Measurements from ENCODE around the gene POLR3GL. TPM values are rescaled to one million over a fixed set of nuclear protein-coding genes. Genes with fewer than 3 reads are reported as not detected.
A peak's percentile ranks its signal among the peaks of the same experiment; 100 is the strongest.

POLR3GL gene
- total RNA-seq, 2 experiments from 2014 or later, result 27.3 to 29.2 TPM

DNA sequence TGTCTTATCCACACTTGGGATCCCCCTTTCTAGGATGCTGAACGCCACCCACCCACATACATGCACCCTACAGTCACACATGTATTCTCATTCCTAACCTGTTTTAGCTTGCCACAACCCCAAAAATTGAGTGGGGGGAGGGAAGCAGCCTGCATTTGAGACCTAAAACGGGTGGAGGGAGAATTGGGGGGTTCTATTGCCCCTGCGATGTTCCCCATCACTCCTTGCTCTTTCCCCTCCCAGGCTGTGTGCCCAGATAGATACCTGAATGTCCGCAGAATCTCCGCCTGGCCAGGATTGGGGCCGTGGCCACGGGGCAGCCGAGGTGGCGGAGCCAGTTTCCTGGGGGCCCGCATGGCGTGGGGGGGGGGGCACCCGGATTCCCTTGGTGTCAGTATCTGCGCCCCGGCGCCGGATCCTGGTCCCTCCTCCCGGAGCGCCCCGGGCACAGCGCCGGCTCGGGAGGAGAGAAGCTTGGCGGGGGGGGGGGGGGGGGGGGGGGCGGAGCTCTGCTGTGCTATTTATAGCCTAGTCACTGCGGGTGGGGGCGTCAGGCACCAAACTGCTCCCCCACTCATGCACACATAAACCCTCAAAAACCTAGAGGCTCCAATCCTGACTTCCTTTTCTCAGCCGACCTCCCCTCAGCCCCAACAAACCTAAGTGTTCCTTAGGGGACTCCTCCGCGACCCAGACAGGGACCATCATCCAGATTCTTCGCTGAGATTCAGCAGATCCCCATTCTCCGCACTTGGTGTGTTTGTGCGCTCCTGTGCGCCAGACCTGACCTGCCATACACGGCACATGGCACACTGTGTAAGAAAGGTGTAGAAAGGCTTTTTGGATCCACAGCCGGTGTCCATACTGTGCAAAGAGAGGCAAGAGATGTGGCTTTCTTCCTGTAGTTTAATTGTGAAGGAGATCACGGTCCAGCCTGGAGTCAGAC, 2.1 kb upstream of the POLR3GL start:
- peak overlapping the region; percentile 89 for H3K27ac Mint-ChIP-seq
- peaks cover 2% of the 10 kb centered on the region for H3K9me3 Mint-ChIP-seq
- H3K27me3 Mint-ChIP-seq, result peaks cover 4% of the 10 kb centered on the region
- peak overlapping the region; percentile 95 for H3K4me3 Mint-ChIP-seq
- ChIA-PET CTCF (interaction anchor here (1.1 to 3.9 kb wide), 6 partner anchors 16 to 117 kb away, joined by 3 to 43 read pairs (median 9); partner anchors contain the start of genes NUDT17 and RBM8A), POLR2A (no interaction called here)
- DNase-seq, result peak; percentile 20
- peaks cover 3% of the 10 kb centered on the region for H3K36me3 Mint-ChIP-seq (ENCODE audit: low read depth)
- peaks cover 63% of the 10 kb centered on the region for H3K4me1 Mint-ChIP-seq

DNA sequence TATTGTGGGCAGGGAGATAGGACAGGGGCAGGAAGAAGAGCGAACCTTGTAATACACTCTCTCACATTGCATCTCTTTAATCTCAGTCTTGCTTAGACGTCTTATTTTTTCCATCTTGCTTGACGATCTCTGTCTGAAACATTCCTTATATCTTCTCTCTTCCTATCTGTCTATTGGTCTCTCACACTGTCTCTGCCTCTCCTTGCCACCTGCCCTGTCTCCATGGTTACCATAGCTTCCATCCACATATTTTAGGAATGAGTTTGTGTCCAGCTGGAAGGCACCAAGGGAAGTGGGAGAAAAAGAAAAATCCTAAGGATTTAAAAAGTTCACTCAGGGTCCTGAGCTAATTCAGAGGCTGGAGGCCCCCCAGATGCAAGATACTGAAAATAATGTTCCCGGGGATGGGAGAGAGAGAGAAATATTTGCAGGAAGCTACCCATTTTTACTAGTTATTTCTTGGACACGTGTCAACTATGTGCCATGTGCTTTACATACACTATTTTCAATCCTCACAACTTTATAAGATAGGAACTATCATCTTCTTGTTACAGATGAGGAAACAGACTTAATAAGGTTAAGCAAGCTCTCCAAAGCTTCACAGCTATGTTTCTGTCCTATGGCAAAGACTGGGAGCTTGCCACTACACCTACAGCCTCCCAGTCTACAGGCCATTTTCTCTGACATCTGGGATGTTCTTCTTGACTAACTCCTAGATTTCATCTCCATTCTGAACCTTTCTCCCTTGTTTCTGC, 1.0 kb upstream of the POLR3GL start:
- H3K4me1 Mint-ChIP-seq, result peaks cover 62% of the 10 kb centered on the region
- peaks cover 7% of the 10 kb centered on the region for H3K9me3 Mint-ChIP-seq
- ChIA-PET POLR2A (interaction anchor here (1.0 to 1.4 kb wide), 3 partner anchors 29 to 88 kb away, joined by 3 to 6 read pairs (median 5); partner anchors contain the start of gene RBM8A), CTCF (interaction anchor here (0.7 to 3.9 kb wide), 10 partner anchors 9 to 118 kb away, joined by 3 to 43 read pairs (median 5); partner anchors contain the start of genes NUDT17 and RBM8A)
- peaks cover 4% of the 10 kb centered on the region for H3K27me3 Mint-ChIP-seq
- H3K4me3 Mint-ChIP-seq, result peak overlapping the region; percentile 95
- H3K27ac Mint-ChIP-seq, result peak overlapping the region; percentile 89
- no peak for DNase-seq
- peaks cover 11% of the 10 kb centered on the region for H3K36me3 Mint-ChIP-seq (ENCODE audit: low read depth)

DNA sequence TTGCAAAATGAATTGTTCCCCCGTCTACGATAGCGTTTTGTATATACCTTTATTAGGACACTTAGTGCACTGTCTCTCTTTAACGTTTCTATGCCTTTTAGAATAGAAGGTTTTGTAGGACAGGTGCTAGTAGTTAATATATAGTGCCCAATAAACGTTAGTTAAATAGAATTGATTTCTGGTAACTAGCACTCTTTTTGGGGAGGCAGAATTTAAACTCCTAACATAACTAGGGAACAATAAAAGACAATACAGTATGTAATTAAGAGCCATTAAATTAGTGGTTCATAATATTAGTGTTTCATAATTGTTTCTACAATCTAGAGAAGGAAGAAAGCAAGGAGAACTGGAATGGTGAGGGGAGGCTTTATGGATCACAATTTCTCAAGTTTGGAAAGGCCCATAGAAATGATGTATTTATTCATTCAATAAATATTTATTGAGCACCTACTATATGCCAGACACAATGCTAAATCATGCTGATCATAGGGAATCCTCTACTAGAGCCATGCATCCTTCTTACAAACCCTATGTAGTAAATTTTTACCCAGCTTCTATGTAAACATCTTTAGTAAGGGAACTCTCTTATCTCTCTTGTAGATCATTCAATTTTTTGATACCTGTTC, 742 bp downstream of the POLR3GL start:
- Mint-ChIP-seq H3K9me3 (peaks cover 7% of the 10 kb centered on the region), H3K36me3 (ENCODE audit: low read depth) (peaks cover 13% of the 10 kb centered on the region), H3K27ac (peak overlapping the region; percentile 89), H3K4me3 (peak overlapping the region; percentile 95), H3K4me1 (peaks cover 46% of the 10 kb centered on the region), H3K27me3 (no peaks in the 10 kb centered on the region)
- POLR2A ChIA-PET, result interaction anchor here (0.6 to 1.4 kb wide), 5 partner anchors 8 to 87 kb away, joined by 3 to 6 read pairs (median 4); partner anchors contain the start of gene RBM8A
- CTCF ChIA-PET, result interaction anchor here (0.8 to 3.9 kb wide), 10 partner anchors 8 to 120 kb away, joined by 3 to 43 read pairs (median 6); partner anchors contain the start of genes NUDT17 and RBM8A
- no peak for DNase-seq

DNA sequence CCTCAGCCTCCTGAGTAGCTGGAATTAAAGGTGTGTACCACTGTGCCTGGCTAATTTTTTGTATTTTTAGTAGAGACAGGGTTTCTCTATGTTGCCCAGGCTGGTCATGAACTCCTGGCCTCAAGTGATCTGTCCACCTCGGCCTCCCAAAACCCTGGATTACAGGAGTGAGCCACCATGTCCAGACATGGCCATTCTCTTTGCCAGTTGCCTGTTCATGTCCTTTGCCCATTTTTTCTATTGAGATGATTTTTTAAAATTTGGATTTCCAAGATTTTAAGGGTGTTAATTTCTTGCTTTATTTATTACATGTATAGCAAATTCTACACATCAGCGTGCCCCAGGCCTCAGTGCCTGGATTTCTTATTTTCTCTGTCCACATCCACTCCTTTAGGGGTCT, 2.8 kb downstream of the POLR3GL start:
- ChIA-PET CTCF (interaction anchor here (0.6 to 4.3 kb wide), 5 partner anchors 9 to 110 kb away, joined by 3 to 22 read pairs (median 5); partner anchors contain the start of gene LIX1L), POLR2A (no interaction called here)
- DNase-seq, result no peak
- H3K36me3 Mint-ChIP-seq (ENCODE audit: low read depth), result peaks cover 13% of the 10 kb centered on the region
- H3K27ac Mint-ChIP-seq, result no peak overlapping the region
- no peak overlapping the region for H3K4me3 Mint-ChIP-seq
- peaks cover 33% of the 10 kb centered on the region for H3K4me1 Mint-ChIP-seq
- H3K9me3 Mint-ChIP-seq, result peaks cover 7% of the 10 kb centered on the region
- H3K27me3 Mint-ChIP-seq, result no peaks in the 10 kb centered on the region

DNA sequence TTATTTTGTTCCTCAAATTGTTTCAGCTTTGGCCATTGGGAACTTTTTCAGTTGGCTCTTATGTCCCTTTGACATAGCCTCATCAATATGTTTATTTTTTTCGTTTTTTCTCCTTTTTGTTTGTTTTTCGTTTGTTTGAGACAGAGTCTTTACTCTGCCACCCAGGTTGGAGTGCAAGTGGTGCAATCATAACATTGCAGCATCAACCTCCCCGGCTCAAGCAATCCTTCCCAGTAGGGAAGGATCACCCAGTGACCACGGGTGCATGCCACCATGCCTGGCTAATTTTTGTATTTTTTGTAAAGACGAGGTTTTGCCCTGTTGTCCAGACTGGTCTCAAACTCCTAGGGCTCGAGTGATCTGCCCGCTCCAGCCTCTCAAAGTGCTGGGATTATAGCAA, 8.1 kb downstream of the POLR3GL start:
- Mint-ChIP-seq H3K9me3 (peaks cover 3% of the 10 kb centered on the region), H3K27ac (no peak overlapping the region), H3K4me3 (no peak overlapping the region), H3K36me3 (ENCODE audit: low read depth) (peaks cover 8% of the 10 kb centered on the region), H3K4me1 (peaks cover 15% of the 10 kb centered on the region), H3K27me3 (no peaks in the 10 kb centered on the region)
- ChIA-PET CTCF (interaction anchor here (0.6 to 1.6 kb wide), 3 partner anchors 8 to 142 kb away, joined by 5 to 6 read pairs (median 5); partner anchors contain the start of genes ANKRD34A and POLR3GL), POLR2A (no interaction called here)
- no peak for DNase-seq

DNA sequence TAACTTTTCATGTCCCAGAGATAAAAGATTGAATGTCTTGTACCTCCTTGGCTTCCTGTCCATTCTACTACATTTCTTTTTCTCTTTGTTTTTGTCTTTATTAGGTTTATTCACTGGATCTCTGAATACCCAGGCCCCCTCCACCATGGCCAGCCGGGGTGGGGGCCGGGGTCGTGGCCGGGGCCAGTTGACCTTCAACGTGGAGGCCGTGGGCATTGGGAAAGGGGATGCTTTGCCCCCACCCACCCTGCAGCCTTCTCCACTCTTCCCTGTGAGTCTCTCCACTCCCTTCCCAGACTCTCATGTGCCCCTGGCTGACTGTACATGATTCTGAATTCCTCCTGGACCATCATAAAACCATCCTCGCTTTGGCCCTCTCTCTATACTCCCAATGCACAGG, 10.2 kb downstream of the POLR3GL start:
- no peak for DNase-seq
- H3K36me3 Mint-ChIP-seq (ENCODE audit: low read depth), result peaks cover 1% of the 10 kb centered on the region
- H3K27me3 Mint-ChIP-seq, result no peaks in the 10 kb centered on the region
- peaks cover 12% of the 10 kb centered on the region for H3K4me1 Mint-ChIP-seq
- no peak overlapping the region for H3K4me3 Mint-ChIP-seq
- POLR2A ChIA-PET, result no interaction called here
- H3K27ac Mint-ChIP-seq, result no peak overlapping the region
- CTCF ChIA-PET, result interaction anchor here (8.7 kb wide), 1 partner anchor 17 kb away, joined by 154 read pairs; the partner anchor contains the start of gene TXNIP
- H3K9me3 Mint-ChIP-seq, result no peaks in the 10 kb centered on the region

DNA sequence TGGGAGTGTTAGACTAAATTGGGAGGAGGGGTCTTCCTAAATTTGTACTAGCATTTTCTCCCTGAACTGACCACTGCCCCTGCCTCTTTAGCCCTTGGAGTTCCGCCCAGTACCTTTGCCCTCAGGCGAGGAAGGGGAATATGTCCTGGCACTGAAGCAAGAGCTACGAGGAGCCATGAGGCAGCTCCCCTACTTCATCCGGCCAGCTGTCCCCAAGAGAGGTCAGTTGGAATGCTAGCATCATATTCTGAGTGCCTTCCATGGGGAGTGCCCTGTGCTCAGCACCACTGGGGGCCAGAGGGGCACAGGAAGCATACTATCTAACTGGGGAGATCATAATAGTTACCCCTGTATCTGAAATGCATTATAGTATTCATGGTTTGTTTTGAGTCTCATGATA, 10.7 kb downstream of the POLR3GL start:
- Mint-ChIP-seq H3K27me3 (no peaks in the 10 kb centered on the region), H3K4me3 (no peak overlapping the region), H3K27ac (no peak overlapping the region), H3K36me3 (ENCODE audit: low read depth) (no peaks in the 10 kb centered on the region), H3K4me1 (peaks cover 11% of the 10 kb centered on the region), H3K9me3 (no peaks in the 10 kb centered on the region)
- CTCF ChIA-PET, result interaction anchor here (7.5 to 8.7 kb wide), 2 partner anchors 17 to 31 kb away, joined by 154 to 190 read pairs; partner anchors contain the start of gene TXNIP
- POLR2A ChIA-PET, result no interaction called here
- no peak for DNase-seq

DNA sequence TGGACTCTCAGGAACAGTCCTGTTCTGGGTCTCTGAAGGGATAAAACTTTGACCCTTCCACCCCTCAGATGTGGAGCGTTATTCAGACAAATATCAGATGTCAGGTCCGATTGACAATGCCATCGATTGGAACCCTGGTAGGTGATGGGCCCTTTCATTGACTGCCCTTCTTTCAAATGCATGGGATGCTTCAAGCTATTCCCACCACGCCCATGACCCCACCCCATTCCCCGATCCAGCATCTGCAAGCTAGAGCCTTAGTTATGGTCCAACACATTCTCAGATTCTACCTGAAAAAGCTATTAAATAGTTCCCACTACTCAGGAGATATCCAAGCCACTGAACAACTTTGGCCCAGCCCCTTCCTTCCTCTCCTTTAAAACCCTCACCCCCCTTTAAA, 12.5 kb downstream of the POLR3GL start:
- H3K36me3 Mint-ChIP-seq (ENCODE audit: low read depth), result peaks cover 3% of the 10 kb centered on the region
- peaks cover 18% of the 10 kb centered on the region for H3K4me1 Mint-ChIP-seq
- H3K27ac Mint-ChIP-seq, result no peak overlapping the region
- no peak overlapping the region for H3K4me3 Mint-ChIP-seq
- CTCF ChIA-PET, result interaction anchor here (0.6 to 8.7 kb wide), 25 partner anchors 9 to 132 kb away, joined by 3 to 190 read pairs (median 5); partner anchors contain the start of genes ANKRD34A, LIX1L, NUDT17 and PIAS3
- no peak for DNase-seq
- peaks cover 1% of the 10 kb centered on the region for H3K9me3 Mint-ChIP-seq
- POLR2A ChIA-PET, result interaction anchor here (0.6 kb wide), 1 partner anchor 52 kb away, joined by 8 read pairs; no protein-coding TSS in a partner anchor
- no peaks in the 10 kb centered on the region for H3K27me3 Mint-ChIP-seq

DNA sequence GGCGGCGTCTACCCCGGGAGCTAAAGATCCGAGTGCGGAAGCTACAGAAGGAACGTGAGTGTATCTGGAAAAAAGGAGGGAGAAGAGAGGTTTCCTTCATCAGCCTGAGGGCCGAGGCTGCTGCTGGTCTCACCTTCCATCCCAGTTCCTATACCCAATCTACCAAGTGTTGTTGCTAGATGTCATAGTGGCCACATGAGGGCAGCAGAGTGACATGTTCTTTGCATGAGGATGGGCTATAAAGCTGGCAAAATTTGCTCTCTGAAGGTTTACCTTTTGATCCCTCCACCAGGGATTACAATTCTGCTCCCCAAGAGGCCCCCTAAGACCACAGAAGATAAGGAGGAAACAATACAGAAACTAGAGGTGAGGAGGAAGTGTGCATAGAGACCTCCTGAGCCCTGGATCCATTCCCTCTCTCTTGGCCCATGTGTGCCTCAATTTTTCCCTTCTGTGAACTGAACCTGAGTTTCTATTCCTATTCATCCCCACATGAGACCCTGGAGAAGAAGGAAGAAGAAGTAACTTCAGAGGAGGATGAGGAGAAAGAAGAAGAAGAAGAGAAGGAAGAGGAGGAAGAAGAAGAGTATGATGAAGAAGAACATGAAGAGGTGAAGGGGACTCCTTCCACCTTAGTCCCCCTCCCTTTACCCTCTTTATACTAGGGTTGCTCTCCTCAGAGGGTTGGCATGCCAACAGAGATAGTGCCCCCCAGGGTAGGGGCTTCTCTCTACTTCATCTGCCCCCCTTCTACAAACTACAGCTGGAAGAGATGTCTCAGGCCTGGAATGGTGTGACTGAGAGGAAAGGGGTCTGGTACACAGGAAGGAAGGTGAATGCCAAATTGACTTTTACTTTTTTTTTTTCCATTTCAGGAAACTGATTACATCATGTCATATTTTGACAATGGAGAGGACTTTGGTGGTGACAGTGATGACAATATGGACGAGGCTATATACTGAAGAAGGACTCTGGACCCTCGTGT, 13.3 kb downstream of the POLR3GL start:
- ChIA-PET POLR2A (interaction anchor here (2.7 kb wide), 1 partner anchor 17 kb away, joined by 16 read pairs; no protein-coding TSS in a partner anchor), CTCF (interaction anchor here (0.9 to 8.7 kb wide), 25 partner anchors 9 to 132 kb away, joined by 3 to 190 read pairs (median 5); partner anchors contain the start of genes ANKRD34A, LIX1L, NUDT17 and PIAS3)
- H3K9me3 Mint-ChIP-seq, result peaks cover 2% of the 10 kb centered on the region
- peaks cover 3% of the 10 kb centered on the region for H3K36me3 Mint-ChIP-seq (ENCODE audit: low read depth)
- peaks cover 26% of the 10 kb centered on the region for H3K4me1 Mint-ChIP-seq
- DNase-seq, result peak; percentile 85
- no peaks in the 10 kb centered on the region for H3K27me3 Mint-ChIP-seq
- H3K4me3 Mint-ChIP-seq, result no peak overlapping the region
- no peak overlapping the region for H3K27ac Mint-ChIP-seq

DNA sequence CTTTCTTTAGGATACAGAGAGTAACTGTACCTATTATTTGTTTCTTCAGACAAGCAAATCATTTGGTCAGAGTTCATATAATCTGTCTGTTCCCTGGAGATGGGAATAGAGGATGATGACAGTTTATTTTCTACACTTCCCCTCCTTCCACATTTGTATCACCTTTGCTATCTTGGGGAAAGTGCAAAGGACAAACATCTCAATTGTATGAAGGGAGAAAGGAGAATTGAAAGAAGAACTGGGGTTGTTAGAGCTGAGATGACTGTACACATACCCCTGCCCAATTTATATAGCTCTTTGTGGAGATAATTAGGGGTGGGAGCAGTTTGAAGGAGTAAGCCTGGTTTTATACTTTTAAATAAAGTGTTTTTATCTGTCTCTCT, 14.0 kb downstream of the POLR3GL start:
- no peak for DNase-seq
- peaks cover 27% of the 10 kb centered on the region for H3K4me1 Mint-ChIP-seq
- peaks cover 3% of the 10 kb centered on the region for H3K36me3 Mint-ChIP-seq (ENCODE audit: low read depth)
- CTCF ChIA-PET, result interaction anchor here (0.9 to 8.7 kb wide), 8 partner anchors 10 to 59 kb away, joined by 3 to 190 read pairs (median 16); partner anchors contain the start of genes ANKRD34A, POLR3GL and TXNIP
- no peaks in the 10 kb centered on the region for H3K27me3 Mint-ChIP-seq
- POLR2A ChIA-PET, result interaction anchor here (1.5 to 2.8 kb wide), 4 partner anchors 14 to 19 kb away, joined by 3 to 22 read pairs (median 10); partner anchors contain the start of genes ANKRD34A, POLR3GL and TXNIP
- no peak overlapping the region for H3K27ac Mint-ChIP-seq
- H3K4me3 Mint-ChIP-seq, result no peak overlapping the region
- peaks cover 2% of the 10 kb centered on the region for H3K9me3 Mint-ChIP-seq

Measured in activated CD4-positive, alpha-beta T cell treated with anti-CD3 and anti-CD28 coated beads, Interleukin-2, amount 10 ng/mL, durations not matched to agents 7 days and 5 days (primary cell).